Glutamatergic neuron (in vitro differentiated cells): Measurements from ENCODE around the gene KRTAP10-4. TPM values are rescaled to one million over a fixed set of nuclear protein-coding genes. Genes with fewer than 3 reads are reported as not detected.

Experiments
- DNase-seq: peaks from one replicate; pipeline ENCODE4 v3.0.0; 2022
- H3K27ac Mint-ChIP-seq: one replicate; pipeline ENCODE4 v1.8.0; 2020; ENCODE audit warnings: mild to moderate bottlenecking, mixed read lengths, inconsistent platforms; ENCODE audit not compliant: unreplicated experiment
- H3K27me3 Mint-ChIP-seq: one replicate; pipeline ENCODE4 v1.8.0; 2020; ENCODE audit warnings: mild to moderate bottlenecking, moderate library complexity, mixed read lengths, inconsistent platforms; ENCODE audit not compliant: unreplicated experiment
- H3K36me3 Mint-ChIP-seq: one replicate; pipeline ENCODE4 v1.8.0; 2020; ENCODE audit warnings: mild to moderate bottlenecking, mixed read lengths, inconsistent platforms; ENCODE audit not compliant: unreplicated experiment
- H3K4me1 Mint-ChIP-seq: one replicate; pipeline ENCODE4 v1.8.0; 2020; ENCODE audit warnings: mild to moderate bottlenecking, low read depth, mixed read lengths, inconsistent platforms; ENCODE audit not compliant: unreplicated experiment
- H3K4me3 Mint-ChIP-seq: one replicate; pipeline ENCODE4 v1.8.0; 2020; ENCODE audit warnings: mild to moderate bottlenecking, mixed read lengths, inconsistent platforms; ENCODE audit not compliant: unreplicated experiment
- H3K9me3 Mint-ChIP-seq: one replicate; pipeline ENCODE4 v1.8.0; 2020; ENCODE audit warnings: mild to moderate bottlenecking, moderate library complexity, mixed read lengths, inconsistent platforms; ENCODE audit not compliant: unreplicated experiment
- CTCF ChIP-seq: fragments of 200-600 bp; sonication (generic); IDR thresholded peaks from one replicate; pipeline ENCODE4 v1.5.0; 2021; ENCODE audit not compliant: partially characterized antibody, unreplicated experiment
- total RNA-seq: library from RNA; stranded (reverse); fragmentation: NEBNext Ultra II Directional; extraction: Animal tissue kit (Norgen Biotek cat#: 25700); gene quantifications from one replicate; pipeline ENCODE4 v1.2.1, GENCODE V29; 2021; ENCODE audit not compliant: unreplicated experiment

Gene KRTAP10-4
- total RNA-seq, 1 donor from 2014 or later: not detected

GRCh38 chr21:44532712-44533111 lies 40.8 kb upstream of the KRTAP10-4 start:
- Mint-ChIP-seq H3K36me3 (peaks cover 6% of the 10 kb centered on the region), H3K4me3 (no peak overlapping the region), H3K27me3 (peaks cover 4% of the 10 kb centered on the region), H3K4me1 (peaks cover 8% of the 10 kb centered on the region), H3K27ac (no peak overlapping the region), H3K9me3 (peaks cover 10% of the 10 kb centered on the region)
- TF ChIP-seq CTCF: no peak
- DNase-seq: no peak

GRCh38 chr21:44533121-44533890 lies 40.2 kb upstream of the KRTAP10-4 start:
- H3K4me3 Mint-ChIP-seq: no peak overlapping the region
- no peak overlapping the region for H3K27ac Mint-ChIP-seq
- H3K9me3 Mint-ChIP-seq: peaks cover 10% of the 10 kb centered on the region

GRCh38 chr21:44533891-44534627 lies 39.5 kb upstream of the KRTAP10-4 start:
- Mint-ChIP-seq H3K4me3 (no peak overlapping the region), H3K27ac (no peak overlapping the region), H3K4me1 (peaks cover 8% of the 10 kb centered on the region), H3K9me3 (peaks cover 10% of the 10 kb centered on the region), H3K36me3 (peaks cover 6% of the 10 kb centered on the region), H3K27me3 (peaks cover 4% of the 10 kb centered on the region)
- no peak for TF ChIP-seq CTCF
- DNase-seq: no peak

More at GRCh38 chr21:44533121-44533890, 40.2 kb upstream of the KRTAP10-4 start:
- Mint-ChIP-seq H3K27me3 (peaks cover 4% of the 10 kb centered on the region), H3K36me3 (peaks cover 6% of the 10 kb centered on the region), H3K4me1 (peaks cover 8% of the 10 kb centered on the region)
- TF ChIP-seq CTCF: no peak
- DNase-seq: no peak

GRCh38 chr21:44534688-44535087 lies 38.8 kb upstream of the KRTAP10-4 start:
- H3K36me3 Mint-ChIP-seq: peaks cover 6% of the 10 kb centered on the region
- H3K4me1 Mint-ChIP-seq: peaks cover 8% of the 10 kb centered on the region
- H3K27ac Mint-ChIP-seq: no peak overlapping the region
- no peak for TF ChIP-seq CTCF
- H3K27me3 Mint-ChIP-seq: peaks cover 4% of the 10 kb centered on the region
- H3K9me3 Mint-ChIP-seq: peaks cover 10% of the 10 kb centered on the region
- DNase-seq: no peak
- H3K4me3 Mint-ChIP-seq: no peak overlapping the region

- no peaks in the 10 kb centered on the region for H3K27me3 Mint-ChIP-seq
- H3K36me3 Mint-ChIP-seq: peaks cover 2% of the 10 kb centered on the region
- TF ChIP-seq CTCF: no peak
- H3K4me1 Mint-ChIP-seq: peaks cover 3% of the 10 kb centered on the region
- DNase-seq: no peak
- H3K4me3 Mint-ChIP-seq: no peak overlapping the region
- peaks cover 8% of the 10 kb centered on the region for H3K9me3 Mint-ChIP-seq
- no peak overlapping the region for H3K27ac Mint-ChIP-seq
These were observed 37.6 kb upstream of the KRTAP10-4 start for GRCh38 chr21:44535963-44536362.
